ENCODE results near the gene POLDIP3.

POLDIP3 gene

DNA sequence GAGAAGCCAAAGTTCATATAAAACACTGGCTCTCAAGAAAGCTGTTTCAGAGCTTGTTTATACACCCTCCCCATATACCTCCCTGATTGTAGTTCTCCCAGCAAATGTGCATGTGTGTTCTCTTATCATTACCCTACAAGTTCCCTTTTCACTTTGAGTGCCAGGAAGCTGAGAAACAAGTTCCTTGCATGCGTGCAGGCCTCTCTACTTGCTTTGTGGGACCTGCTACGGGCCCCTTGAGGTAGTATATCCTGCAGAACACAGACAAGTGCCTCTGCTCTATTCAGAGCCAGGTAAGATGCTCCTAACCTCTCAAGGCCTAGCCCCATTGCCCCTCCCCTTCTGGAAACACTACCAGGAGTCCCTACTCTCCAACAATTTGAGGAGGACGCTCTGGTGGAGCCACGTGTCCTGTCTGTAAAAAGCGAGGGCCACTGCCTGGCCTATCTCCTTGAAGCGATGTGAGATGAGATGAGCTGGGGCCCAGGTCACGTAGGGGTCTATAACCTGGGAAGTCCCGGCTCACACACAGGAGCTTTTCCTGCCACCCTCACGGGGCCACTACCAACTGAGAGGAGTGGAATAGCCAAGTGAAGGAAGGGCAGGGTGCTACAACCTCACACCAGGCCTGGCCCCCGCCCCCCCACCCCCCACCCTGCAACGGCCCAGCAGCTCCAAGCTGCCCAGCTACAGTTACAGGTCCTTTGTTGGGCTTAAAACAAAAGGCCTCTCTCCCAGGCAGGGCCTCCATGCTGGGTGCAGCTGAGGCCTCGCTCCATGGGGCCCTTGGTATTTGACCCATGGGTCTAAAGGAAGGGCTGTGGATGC lies 28.3 kb upstream of the POLDIP3 start:
- DNase-seq (ENCODE audit: low read depth, low spot score): no peak

- DNase-seq (ENCODE audit: low read depth, low spot score): no peak
Observed at GRCh38 chr22:42641801-42642413, 27.2 kb upstream of the POLDIP3 start.

GRCh38 chr22:42639541-42640241 lies 25.0 kb upstream of the POLDIP3 start:
- DNase-seq (ENCODE audit: low read depth, low spot score): no peak

DNA sequence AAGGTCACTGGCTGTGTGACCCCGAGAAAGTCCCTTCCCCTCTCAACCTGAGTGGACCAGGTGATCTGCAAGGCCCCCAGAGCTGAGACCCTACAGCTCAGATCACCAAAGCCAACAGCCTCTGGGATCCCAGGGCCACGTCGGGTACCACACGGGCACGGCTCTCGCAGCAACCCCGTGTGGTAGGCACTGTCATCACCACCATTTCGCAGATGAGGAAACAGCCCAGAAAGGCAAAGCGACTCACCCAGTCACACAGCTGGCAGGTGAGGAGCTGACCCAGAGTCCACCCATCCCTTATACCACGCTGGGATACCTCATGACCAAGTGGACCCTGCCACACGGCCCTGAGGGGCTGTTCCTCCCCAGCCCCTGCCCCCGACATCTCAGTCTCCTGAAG lies 22.9 kb upstream of the POLDIP3 start:
- no peak for DNase-seq (ENCODE audit: low read depth, low spot score)

DNA sequence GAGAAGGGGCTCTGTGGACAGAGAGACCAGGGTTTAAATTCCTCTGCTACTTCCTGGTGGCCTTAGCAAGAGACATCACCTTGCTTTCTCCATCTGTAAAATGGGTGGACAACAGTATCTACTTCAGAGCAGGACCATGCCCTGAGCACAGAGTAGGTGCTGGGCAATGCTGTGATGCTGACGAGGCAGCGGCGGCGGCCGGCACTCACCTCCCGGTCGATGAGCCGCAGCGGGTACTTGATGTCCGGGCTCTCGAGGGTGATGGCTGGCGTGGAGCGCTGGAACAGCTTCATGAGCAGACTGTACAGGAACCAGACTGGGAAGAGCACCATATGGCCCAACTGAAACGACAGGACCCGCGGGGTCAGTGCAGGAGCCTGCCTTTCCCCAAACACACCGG lies 21.8 kb upstream of the POLDIP3 start:
- DNase-seq (ENCODE audit: low read depth, low spot score): no peak

DNA sequence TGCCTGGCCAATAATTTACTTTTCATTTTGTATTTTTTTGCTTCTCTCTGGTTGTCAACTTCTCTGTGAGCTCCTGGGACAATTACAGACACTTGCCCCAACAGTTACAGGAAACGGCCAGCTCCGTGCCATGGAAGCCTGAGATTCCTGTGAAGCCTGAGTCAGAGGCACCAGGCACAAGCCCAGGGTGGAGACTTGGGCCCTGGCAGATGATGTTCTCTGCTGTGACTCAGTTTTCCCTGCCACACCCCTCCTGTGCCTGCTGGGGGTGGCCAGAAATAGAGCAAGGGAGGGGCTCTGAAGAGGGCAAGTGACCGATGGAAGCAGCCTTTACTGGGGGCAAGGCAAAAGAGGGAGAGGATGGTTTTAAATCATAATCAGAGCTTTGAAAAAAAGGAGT lies 20.8 kb upstream of the POLDIP3 start:
- no peak for DNase-seq (ENCODE audit: low read depth, low spot score)

GRCh38 chr22:42633013-42633412 lies 18.3 kb upstream of the POLDIP3 start:
- DNase-seq (ENCODE audit: low read depth, low spot score): no peak

GRCh38 chr22:42632096-42632495 lies 17.4 kb upstream of the POLDIP3 start:
- DNase-seq (ENCODE audit: low read depth, low spot score): no peak

GRCh38 chr22:42630901-42631602 lies 16.4 kb upstream of the POLDIP3 start:
- no peak for DNase-seq (ENCODE audit: low read depth, low spot score)

DNA sequence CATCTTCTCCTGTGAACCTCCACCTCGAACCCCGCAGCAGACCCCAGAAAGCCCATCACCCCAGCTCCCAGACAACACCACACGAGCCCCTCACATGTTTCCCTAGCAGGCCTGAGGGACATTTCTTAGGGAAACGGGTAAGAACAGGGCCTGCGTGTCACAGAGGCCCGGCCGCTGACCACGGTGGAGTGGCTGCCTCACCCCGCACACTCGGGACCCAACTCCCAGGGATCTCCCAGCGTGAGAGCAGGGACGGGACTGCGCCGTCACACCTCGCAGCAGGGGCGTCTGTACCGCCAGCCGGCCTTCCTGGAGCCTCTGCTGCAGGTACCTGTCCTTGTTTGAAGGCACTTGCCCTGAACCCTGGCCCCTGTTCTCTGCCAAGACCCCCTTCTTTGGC lies 15.5 kb upstream of the POLDIP3 start:
- DNase-seq (ENCODE audit: low read depth, low spot score): no peak

- no peak for DNase-seq (ENCODE audit: low read depth, low spot score)
Observed at GRCh38 chr22:42627981-42628380, 13.3 kb upstream of the POLDIP3 start.

DNA sequence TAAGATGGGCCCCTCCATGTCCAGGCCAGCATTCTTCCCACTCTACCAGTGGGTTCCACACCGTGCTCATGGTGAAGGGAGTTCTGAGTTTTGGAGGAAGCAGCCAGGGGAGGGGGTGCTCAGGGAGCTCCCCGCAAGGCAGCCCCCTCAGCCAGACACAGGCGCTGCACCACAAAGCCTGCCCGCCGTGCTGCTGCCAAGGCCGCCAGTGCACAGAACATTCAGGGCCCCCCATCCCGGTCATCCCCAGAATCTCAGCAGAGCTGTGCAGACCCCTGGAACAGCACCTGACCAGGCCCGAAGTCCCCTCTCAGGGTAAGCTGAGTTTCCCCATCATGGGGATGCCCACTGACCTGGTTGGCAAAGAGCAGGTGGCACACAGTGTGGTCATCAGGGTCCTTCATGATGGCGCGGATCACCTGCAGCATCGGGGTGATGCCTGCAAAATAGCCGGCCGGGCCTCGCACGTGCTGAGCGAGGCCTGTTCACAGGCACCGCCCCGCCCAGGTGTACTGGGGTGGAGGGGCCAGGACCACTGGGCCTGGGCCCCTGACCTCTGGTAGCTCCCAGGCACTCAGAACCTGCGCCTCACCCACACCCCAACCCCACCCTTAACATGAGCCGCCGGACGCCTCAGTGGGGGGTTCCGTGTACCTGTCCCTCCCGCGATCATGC lies 12.4 kb upstream of the POLDIP3 start:
- DNase-seq (ENCODE audit: low read depth, low spot score): no peak

GRCh38 chr22:42626431-42626830 lies 11.7 kb upstream of the POLDIP3 start:
- no peak for DNase-seq (ENCODE audit: low read depth, low spot score)

GRCh38 chr22:42625416-42625815 lies 10.7 kb upstream of the POLDIP3 start:
- DNase-seq (ENCODE audit: low read depth, low spot score): no peak

DNA sequence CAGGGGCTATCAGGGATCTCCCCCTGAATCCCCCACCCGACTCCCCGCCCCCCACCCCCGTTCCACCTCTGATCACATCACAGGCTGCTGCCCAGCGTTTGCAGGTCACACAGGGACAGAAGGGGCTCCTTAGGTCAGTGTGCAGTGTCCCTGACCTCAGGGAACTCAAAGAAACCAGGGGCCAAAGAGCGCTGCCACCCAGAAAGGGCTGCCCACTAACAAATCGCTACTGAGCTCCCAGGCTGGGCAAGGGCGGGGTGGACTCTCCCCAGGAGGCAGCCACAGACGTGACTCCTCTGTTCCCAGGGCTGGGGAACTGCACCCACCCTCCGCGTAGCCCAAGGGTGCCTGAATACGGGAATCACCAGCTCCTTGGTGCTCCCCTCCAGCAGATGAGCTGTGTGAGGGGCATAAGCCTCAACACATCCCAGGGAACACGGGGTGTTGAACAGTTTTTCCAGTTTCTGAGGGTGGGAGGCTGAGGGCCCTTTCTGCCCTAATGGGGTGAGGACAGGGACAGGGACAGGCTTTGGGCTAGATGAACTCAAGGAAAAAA lies 9.9 kb upstream of the POLDIP3 start:
- no peak for DNase-seq (ENCODE audit: low read depth, low spot score)

DNA sequence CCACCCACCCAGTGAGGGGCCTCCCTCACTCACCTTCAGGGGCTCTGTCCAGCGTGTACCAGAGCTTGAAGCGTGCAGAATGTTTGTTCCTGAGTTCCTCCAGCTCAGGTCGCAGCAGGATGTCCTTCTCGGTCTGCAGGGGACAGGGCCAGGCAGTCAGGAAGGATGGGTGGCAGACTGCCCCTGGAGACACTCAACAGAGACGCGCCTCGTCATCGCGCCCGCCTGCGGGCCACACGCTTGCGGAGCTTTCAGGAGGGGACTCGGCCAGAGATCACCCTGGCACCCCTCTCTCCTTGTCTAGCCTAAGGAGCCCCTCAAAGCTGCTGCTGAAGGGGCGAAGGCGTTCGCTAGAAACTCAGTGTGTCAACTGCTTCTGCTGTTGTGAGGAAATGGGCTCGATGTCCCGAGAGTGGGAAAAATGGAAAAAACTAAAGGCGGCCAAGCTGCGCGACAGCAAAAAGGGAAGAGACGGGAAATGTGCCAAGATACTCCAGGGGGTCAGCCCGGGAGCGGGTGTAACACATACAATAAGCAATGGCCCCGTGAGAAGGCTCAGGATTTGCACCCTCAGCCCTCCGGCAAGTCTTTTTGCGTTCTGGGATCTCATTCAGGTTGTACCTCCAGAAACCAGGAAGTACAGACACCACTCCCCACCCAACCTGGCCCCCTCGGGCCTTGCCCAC lies 9.2 kb upstream of the POLDIP3 start:
- no peak for DNase-seq (ENCODE audit: low read depth, low spot score)

DNA sequence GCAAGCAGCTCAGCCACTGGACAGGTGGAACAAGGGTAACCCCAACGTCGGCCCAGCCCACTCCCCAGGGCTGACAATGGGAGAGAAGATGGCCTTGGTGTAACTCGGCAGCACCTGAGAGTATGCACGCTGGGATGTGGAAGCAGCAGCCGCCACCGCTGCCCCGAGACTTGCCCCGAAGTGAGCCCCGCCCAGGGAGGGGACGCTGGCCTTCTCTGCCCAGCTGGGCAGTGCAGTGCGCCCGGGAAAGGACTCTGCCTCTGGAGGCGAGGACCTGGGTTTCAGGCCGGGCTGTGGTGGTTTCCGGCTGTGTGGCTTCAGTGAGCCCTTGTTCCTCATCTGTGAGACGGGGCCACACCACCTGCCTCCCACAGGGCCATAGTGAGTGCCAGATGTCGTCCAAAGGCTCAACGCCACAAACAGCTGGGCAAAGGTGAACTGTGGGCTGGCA lies 8.6 kb upstream of the POLDIP3 start:
- no peak for DNase-seq (ENCODE audit: low read depth, low spot score)

- no peak for DNase-seq (ENCODE audit: low read depth, low spot score)
Observed at GRCh38 chr22:42622061-42622710, 7.5 kb upstream of the POLDIP3 start.

- DNase-seq (ENCODE audit: low read depth, low spot score): peak; percentile 72
Observed at GRCh38 chr22:42621505-42622002, 6.9 kb upstream of the POLDIP3 start.

DNA sequence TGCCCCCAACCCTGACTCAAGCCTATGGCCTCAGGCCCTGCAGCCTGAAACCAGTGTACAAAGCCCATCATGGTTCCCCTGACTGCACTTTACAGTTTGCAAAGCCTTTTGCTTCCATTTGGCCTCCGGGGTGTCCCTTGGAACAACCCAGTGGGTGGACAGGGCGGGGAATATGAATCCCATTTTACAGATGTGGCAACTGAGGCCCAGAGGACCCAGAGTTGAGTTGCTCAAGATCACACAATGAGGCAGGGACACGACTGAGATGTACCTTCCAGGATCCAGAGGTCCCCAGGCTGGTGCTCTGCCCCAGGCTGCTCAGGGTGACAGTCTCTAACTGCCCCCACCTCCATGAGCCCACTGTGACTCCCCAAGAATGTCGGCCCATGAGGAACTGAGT lies 5.4 kb upstream of the POLDIP3 start:
- DNase-seq (ENCODE audit: low read depth, low spot score): no peak

All from iPS DF 19.7 (cell line).